ENCODE measurements around the gene SGO2.
"Not testable (repeated sequence)": the region's sequence is repeated elsewhere in the genome, so short reads cannot be mapped to it uniquely, and the experiment has no call there.

SGO2 gene

DNA sequence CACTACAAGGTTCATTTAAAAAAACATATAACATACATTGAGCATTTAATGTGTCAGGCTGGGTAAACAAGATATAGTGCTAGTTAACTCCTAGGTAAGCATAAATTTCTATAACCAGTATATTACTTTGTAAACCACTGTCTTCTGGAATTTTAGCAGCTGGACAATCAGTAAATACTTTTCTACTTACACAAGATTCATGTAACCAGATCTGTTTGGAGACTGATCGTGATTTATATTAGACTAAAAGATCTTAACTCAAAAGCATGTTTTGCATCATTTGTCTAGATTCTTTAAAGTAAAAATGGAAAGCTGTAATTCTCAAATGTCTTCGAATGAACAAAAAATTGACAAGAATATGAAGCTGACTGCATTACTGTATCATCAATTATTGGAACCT is 941 bp upstream of the SGO2 start:
- peak; percentile 3 for DNase-seq

DNA sequence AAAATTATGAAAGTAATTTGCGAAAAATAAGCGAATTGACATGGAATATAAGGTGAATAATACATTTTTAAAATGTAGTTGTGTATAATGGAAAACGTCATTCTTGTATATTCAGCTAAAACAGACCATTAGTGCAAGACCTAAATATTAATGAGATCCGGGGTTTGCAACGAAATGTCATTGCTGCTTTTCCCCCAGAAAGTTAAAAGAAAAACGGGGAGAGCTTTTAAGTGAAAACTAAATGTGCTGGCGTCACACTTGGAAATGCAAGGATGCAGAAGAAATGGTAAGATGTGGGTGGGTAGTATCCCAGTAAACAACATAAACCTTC is 491 bp upstream of the SGO2 start:
- no peak for DNase-seq

DNA sequence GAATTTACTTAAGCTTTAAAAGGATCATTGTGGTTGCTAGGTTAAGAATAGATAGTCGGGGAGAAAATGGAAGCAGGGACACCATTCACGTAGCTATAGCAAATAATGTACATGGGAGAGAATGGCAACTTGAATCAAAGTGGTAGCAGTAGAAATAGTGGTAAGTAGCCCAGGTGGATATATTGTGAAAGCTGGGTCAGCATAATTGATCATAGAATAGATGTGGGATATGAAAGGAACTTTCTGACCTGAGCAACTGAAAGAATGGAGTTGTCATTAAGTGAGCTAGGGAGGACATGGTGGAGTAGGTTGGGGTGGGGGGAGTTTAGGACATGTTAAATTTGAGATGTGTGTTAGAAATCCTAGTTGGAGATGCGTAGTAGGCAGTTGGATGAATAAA is 2.2 kb downstream of the SGO2 start:
- no peak for DNase-seq

DNA sequence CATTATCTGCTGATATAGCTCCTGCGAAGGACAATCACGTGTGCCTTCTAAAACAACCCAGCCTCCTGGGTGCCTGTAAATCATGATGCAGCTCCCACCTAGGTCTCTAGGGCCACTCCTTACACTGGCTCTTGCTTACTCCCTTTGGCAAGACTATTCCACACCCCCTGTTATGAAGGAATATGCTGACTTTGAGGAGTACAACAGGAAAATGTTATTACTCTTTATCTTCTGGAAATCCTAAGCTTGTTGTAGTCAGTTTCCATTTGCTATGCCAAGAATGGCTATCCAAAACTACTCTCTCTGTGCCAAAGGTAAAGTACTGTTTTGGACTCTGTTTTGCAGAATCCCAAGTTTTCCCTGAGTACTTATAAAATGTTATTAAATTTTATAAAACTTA is 7.7 kb downstream of the SGO2 start:
- DNase-seq, result no peak

DNA sequence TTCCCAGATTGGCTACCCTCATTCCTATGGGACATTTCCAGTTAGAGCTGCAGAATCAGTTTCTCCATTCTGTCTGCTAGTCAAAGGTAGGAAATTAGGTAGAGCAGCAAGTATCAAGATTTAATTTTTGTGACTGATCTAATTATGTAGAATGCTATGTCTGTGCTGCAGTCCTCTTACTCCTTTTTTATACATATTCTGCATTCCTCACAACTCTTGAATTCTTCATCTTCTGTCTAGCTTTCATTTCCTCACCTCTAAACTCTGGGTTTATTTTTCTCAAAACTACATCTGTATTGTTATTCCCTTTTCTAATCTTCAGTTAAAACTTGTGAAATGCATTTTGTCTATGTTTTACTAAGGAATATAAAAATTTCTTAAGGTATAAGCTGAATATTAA is 8.6 kb downstream of the SGO2 start:
- DNase-seq, result no peak

DNA sequence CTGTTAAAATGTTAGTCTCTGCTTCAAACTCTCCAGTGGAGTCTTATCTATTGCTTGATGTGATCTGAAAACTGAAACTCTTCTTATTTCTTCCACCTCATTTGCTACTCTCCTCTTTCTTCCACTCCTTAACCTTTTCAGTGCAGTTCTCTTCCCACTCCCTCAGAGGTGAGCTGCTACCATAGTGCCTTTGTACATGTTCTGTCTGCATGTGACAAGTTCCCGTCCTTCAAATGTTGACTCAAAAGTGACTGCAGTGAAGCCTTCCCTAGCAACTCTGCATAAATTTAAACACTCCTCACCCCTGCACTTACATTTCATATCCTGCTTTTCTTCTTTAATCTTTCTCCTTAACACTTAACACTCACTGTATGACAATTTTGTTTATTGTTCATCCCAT is 12.1 kb downstream of the SGO2 start:
- no peak for DNase-seq

DNA sequence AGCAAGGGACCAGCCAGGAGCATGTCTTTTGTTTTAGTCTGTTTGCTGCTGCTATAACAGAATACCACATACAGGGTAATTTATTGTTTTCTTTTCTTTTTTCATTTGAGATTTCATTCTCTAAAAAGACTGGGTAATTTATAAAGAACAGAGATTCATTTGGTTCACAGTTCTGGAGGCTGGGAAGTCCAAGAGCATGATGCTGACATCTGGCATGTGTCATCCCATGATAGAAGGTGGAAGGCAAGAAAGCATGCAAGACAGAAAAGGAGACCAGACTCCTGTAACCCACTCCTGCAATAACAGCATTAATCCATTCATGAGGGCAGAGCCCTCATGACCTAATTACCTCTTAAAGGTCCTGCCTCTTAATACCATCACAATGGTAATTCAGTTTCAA is 14.8 kb downstream of the SGO2 start:
- DNase-seq, result no peak

DNA sequence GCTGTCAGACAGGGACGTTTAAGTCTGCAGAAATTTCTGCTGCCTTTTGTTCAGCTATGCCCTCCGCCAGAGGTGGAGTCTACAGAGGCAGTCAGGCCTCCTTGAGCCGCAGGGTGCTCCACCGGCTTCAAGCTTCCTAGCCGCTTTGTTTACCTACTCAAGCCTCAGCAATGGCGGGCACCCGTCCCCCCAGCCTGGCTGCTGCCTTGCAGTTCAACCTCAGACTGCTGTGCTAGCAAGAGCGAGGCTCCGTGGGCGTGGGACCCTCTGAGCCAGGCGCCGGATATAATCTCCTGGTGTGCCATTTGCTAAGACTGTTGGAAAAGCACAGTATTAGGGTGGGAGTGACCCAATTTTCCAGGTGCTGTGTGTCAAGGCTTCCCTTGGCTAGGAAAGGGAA is 40.6 kb downstream of the SGO2 start:
- not testable (repeated sequence) for DNase-seq

DNA sequence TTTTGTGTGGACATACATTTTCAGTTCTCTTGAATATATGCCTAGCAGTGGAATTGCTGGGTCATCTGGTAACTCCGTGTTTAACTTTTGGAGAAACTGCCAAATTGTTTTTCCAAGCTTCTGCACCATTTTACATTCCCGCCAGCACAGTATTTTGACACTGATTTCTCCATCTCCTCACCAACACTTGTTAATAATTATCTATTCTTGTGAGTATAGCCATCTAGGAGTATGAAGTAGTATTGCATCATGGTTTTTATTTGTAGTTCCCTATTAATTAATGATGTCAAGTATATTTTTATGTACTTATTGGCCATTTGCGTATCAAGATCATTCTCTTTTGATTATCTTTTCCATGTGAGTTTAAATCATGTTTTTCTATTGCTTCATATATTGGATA is 41.9 kb downstream of the SGO2 start:
- DNase-seq, result no peak

DNA sequence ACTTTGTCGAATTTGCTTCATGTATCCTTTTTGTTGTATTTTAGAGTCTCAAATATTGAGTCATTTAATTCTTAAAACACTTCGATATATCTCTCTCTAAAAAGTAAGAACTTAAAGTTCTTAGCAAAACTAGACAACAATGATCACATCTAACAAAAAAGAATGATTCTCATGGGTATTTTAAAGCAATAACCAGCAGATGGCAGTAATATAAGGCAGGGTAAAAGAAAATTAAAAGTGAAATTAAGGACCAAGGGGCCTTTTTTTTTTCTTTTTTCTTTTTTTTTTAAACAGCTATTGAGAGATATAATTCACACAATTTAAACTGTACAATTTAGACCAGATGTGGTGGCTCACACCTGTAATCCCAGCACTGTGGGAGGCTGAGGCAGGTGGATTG is 50.0 kb downstream of the SGO2 start:
- peak; percentile 14 for DNase-seq

DNA sequence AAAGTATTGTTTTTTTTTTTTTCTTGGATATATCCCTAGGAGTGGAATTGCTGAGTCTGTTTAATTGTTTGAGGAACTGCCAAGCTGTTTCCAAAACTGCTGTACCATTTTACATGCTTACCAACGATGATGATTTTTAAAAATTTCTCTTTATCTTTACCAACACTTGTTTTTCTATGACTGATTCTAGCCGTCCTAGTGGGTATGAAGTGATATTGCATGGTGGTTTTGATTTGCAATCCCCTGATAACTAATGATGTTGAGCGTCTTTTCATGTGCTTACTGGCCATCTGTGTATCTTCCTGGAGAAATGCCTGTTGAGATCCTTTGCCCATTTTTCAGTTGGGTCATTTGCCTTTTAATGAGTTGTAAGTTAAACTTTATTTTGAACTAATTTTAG is 51.0 kb downstream of the SGO2 start:
- no peak for DNase-seq

DNA sequence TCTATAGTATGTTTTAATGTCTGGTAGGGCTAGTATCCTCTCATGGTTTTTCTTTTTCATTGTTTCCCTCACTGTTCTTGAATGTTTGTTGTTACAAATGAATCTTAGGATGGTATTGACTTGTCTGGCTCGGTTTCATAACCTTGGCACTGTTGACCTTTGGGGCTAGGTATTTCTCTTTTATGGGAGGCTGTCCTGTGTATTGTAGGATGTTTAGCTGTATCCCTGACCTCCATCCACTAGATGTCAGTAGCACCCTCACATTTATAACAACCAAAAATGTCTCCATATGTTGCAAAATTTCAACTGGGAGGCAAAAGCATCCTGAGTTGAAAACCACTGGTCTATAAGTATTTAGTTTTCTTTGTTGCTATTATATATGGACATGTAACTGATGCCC is 52.8 kb downstream of the SGO2 start:
- DNase-seq, result peak; percentile 18

DNA sequence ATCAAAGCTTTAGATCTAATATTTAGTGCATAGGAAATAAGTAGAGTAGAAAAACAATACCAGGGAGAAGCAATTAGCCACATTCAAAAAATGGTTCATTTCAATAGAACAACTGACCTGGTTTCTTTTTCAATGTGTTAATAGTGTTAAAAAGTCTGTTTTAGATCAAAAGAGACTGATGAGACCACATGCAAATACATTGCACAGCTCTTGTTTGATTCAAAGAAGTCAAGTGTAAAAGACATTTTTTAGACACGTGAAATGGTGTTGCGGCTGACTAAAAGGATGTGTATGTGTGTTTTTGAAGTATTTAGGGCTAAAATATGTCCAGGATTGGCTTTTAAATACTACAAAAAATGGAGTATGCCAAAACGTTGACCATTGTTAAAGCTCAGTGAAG is 58.6 kb downstream of the SGO2 start:
- DNase-seq, result no peak

DNA sequence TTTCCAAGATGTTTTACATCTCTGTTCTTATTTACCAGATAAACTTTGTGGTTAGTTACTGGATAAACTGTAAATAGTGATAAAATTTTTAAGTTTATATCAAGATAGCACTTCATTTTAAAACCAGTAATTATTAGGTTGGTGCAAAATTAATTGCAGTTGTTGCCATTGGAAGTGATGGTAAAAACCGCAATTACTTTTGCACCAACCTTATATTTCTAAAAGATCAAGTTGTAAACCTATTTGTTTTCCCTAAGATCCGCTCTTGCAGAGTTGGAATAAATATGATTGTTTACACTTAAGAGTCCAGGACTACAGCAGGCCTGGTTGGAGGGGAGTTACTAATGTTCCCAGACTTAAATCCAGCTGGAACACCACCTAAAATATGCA is 59.3 kb downstream of the SGO2 start:
- DNase-seq, result no peak

DNA sequence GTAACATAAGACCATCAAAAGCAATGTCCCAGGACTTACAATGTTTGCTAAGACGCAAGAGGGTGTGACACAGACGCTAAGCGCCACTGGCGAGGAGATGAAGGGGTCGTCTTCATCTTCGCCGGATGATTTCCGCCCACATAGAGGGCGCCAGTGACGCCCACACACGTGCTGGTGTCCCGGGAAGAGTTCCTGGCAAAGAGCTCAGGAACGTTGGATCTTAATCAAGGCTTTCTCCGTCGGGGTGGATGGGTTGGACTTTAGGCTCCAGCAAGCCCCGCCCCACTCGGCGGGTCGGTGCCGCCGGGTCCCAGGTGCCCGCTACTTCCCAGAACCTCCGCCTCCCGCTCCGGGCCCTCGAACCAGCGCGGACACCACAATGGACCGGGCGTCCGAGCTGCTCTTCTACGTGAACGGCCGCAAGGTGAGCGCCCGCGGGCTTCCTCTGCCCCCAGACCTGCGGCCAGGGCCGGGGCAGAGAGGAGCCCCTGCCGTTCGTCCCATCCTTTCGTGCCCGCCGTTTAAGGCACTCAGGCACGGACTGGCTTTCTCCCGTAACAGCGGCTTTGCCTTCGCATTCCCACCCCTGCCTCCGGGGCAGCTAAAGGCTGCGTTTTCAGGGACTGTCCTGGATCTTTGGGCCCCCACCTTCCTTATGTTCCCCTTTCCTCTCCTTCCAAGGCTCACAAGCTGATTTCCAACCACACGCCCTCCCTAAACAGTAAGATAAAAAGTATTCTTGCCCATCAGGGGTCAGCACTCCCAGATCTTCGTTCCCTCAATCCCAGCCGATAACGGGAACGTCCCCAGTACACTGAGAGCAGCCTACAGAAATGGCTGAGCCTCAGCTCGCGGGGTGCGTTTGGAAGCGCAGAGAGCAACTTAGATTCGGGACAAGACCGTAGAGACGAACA is 60.0 kb downstream of the SGO2 start, which contains the start of gene AOX1:
TSS of gene AOX1 (plus strand) at position 285 of the 914 bp plus-strand sequence. CDS start at position 380, 95 bp downstream.
- DNase-seq, result peak; percentile 62

DNA sequence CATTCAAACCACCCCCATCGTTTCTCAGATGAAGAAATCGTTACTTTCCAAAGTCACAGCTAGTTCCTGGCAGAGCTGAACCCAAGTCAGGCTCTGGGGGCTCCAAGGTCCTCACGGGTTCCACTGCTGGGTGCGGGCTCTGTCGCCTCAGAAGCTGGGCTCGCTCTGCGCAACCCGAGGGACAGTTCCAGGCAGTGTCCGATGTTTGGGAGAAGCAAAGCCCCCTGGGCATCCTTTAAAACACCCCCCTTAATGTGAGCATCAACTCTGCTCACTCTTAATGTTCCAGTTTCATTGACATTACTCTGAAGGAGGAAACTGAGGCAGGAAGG is 60.6 kb downstream of the SGO2 start:
- no peak for DNase-seq

DNA sequence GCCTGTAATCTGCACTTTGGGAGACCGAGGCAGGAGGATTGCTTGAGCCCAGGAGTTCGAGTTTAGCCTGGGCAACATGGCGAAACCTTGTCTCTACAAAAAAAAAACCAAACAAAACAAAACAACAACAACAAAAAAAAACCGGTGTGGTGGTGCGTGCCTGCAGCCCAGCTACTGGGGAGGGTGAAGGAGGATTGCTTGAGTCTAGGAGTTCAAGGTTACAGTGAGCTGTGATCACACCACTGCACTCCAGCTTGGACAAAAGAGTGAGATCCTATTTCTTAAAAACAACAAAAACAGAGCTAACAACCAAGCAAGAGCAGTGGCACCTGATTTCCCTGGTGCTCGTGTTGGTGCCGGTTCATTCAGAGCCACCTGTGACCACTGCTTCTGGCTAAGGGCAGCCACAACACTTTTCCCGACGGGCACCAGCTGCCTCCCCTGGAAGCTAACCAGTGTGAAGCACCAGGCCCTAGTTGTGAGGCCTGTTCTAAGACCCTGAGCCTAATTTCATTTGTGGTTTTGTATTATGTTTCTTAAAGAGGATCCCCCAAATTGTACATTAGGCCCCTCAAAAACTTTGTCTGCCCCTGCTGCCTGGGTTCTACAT is 61.1 kb downstream of the SGO2 start:
- no peak for DNase-seq

DNA sequence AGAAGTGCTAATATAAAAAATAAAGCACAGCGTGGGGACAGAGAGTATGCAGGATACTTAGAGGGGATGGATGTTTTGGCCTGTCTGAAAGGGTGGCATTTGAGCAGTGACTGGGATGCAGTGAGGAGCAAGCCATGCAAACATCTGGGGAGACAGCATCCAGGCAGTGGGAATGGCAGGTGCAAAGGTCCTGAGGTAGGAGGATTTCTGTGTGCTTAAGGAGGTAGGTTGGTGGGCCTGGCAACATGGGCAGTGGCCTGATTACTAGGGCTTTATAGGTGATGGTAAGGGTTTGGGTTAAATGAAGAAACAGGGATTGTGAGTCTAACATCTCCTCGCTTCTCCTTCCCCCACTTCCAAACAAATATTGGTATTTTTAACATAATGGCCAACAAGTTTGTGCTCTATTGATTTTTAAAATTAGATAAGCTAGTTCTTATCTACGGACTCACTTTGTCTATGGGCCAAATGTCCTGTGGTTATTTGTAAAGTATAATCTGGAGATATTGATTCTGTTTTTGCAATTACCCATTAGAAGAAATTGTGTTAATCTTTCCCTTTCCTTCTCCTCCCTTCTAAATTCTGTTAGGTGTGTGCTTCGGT is 62.2 kb downstream of the SGO2 start:
- no peak for DNase-seq

DNA sequence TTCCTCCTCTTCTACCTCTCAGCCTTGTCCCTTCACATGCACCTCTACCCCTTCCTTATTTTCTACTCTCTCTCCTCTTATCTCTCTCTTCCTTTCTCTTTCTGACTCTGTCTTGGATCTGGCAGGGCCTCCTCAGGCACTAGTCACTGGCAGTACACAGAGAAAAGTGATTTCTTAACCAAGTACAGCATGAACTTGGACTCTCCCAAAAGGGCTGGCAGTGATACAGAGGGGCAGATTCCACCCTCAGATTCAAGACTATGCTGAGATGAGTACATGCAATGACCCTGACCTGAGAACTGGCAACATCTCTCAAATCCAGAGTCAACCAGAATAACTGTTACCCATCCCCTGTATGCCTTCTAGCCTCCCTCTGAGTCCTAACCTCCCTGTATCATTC is 64.1 kb downstream of the SGO2 start:
- DNase-seq, result no peak

DNA sequence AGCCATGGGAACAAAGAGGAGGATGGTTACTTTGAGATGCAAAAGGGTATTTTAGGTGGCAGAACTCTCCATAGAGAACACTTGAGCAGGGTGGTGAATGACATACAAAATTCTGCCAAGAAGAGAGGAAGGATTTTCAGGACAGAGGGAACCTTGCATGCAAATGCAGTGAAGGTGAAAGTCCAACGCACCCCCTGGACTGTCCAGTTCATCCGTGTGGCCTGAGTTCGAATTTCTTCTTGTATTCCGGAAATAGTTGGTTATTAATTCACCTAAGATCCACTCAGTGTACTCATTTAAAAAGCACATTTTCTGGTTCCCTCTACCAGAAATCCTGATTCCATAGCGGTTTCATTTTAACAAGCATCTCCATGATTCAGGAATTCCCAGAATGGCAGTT is 65.3 kb downstream of the SGO2 start:
- no peak for DNase-seq

DNA sequence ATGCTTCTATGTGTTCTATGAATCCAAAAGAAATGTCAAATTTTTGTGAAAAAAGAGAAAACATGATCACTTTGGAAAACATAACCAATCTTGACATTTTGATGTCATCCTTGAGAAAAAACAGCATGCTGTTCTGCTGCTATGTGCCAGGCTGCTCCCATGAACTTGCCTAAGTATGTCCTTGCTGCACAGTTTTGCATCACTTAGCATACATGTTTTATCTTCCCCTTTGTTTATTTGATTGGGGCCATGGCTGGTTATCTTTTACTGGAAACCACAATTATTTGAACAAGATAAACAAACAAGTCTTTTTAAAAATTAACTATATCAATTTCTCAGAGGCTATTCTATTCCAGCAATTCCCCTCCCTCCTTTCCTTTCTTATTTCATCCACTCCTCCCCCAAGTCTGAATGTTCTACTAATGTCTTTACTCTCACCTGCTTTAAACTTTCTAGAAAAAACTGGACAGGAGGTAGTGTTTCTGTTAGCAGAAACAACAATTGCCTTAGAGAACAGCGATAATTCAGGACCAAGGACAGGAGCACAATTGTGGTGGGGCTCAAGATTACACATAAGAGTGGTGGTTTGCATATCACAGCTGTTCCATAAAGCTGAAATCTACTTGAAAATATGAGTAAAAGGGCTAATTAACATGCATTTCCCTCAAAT is 66.5 kb downstream of the SGO2 start:
- DNase-seq, result no peak

DNA sequence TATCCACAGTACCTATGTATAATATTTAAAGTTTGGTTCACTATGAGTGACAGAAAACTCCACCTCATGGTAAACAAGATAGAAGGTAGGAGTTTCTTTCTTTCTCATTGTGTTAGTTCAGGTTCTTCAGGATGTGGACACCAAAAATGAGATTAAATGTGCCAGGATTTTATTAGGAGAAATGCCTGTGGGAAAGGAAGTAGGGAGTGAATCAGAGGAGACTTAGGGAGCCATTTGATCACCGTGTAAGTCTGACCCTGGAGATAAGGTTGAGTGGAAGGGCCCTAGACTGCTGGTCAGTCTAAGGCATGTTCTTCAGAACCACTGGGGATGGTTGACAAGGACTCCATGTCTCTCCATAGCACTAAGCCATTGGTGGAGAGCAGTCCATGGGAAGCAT is 67.9 kb downstream of the SGO2 start:
- DNase-seq, result no peak

DNA sequence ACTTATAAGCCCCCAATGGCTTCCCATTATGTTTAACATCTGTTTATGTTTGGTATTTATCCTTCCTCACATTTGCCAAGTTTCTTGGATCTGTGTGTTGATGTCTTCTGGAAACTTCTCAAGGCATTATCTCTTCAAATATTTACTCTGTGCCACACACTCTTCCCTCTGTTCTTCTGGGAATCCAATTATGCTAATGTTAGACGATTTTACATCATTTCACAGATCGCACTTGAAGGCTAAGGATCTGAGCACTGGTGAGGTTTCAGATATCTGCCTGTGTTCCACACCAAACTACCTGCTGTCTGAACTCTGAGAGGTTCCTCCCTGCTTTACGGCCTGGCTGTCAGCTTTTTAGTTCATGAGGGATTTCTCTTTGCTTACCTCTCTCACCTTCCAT is 69.9 kb downstream of the SGO2 start:
- DNase-seq, result no peak
